Large intestine (tissue), 3 donors: Measurements from ENCODE around the gene PIN1. TPM values are rescaled to one million over a fixed set of nuclear protein-coding genes. Genes with fewer than 3 reads are reported as not detected.
"Not testable (repeated sequence)": the region's sequence is repeated elsewhere in the genome, so short reads cannot be mapped to it uniquely, and the experiment has no call there.

Source experiments
- DNase-seq, 2 donors: peaks; one replicate each; pipeline versions ENCODE4 v3.0.0 to v3.0.0-alpha.2; 2013
- H3K27ac ChIP-seq: one replicate; pipeline ENCODE4 v1.5.1; 2013; ENCODE audit warnings: low read length
- H3K27me3 ChIP-seq: 2 replicates; pipeline ENCODE4 v1.6.1; 2013; ENCODE audit warnings: low read length; ENCODE audit not compliant: control insufficient read depth, insufficient read depth
- H3K36me3 ChIP-seq: 2 replicates; pipeline ENCODE4 v1.6.1; 2013; ENCODE audit warnings: low read length; ENCODE audit not compliant: control insufficient read depth, insufficient read depth
- H3K4me1 ChIP-seq: one replicate; pipeline ENCODE4 v1.6.1; 2013; ENCODE audit warnings: low read length; ENCODE audit not compliant: control insufficient read depth, insufficient read depth
- H3K4me3 ChIP-seq: one replicate; pipeline ENCODE4 v1.5.1; 2013; ENCODE audit warnings: low read length
- H3K9me3 ChIP-seq: one replicate; pipeline ENCODE4 v1.6.1; 2013; ENCODE audit warnings: mild to moderate bottlenecking, low read depth, low read length, moderate library complexity; ENCODE audit not compliant: control insufficient read depth
- WGBS: methylation state at CpG from one replicate; pipeline ENCODE4 v1.1.5; 2013; ENCODE audit warnings: low lambda C conversion rate; ENCODE audit not compliant: insufficient coverage; 5-methylcytosine and 5-hydroxymethylcytosine counted together
- polyA plus RNA-seq: library from polyadenylated mRNA; unstranded; fragments of 120-200 nt; gene quantifications from one replicate; pipeline ENCODE4 v1.2.1, GENCODE V29; 2013

Gene PIN1
- polyA plus RNA-seq, 1 donor: 46.2 TPM

- WGBS: no CpG with 5 or more reads among the region's 21 CpGs
- no peaks in the 10 kb centered on the region for H3K27me3 ChIP-seq
- DNase-seq: no peak
Measured at GRCh38 chr19:9811139-9811538, 24.0 kb upstream of the PIN1 start.

GRCh38 chr19:9818175-9818733, 16.9 kb upstream of the PIN1 start:
- Histone ChIP-seq H3K27me3 (no peaks in the 10 kb centered on the region), H3K9me3 (peaks cover 3% of the 10 kb centered on the region), H3K4me3 (peak overlapping the region; percentile 93), H3K36me3 (no peaks in the 10 kb centered on the region), H3K4me1 (peaks cover 12% of the 10 kb centered on the region), H3K27ac (peak overlapping the region; percentile 96)
- no peak for DNase-seq
- no CpG with 5 or more reads among the region's 39 CpGs for WGBS

More at GRCh38 chr19:9811139-9811538, 24.0 kb upstream of the PIN1 start:
- Histone ChIP-seq H3K9me3 (peaks cover 3% of the 10 kb centered on the region), H3K4me1 (no peaks in the 10 kb centered on the region), H3K4me3 (no peak overlapping the region), H3K36me3 (peaks cover 39% of the 10 kb centered on the region), H3K27ac (no peak overlapping the region)

GRCh38 chr19:9818734-9819595, 16.2 kb upstream of the PIN1 start, which contains the start of gene FBXL12:
TSS of gene FBXL12 (minus strand) at chr19:9819079. CDS start at chr19:9818813, 266 bp downstream.
- peaks cover 12% of the 10 kb centered on the region for H3K4me1 ChIP-seq
- no peaks in the 10 kb centered on the region for H3K36me3 ChIP-seq
- H3K4me3 ChIP-seq: peak within 1 kb of the TSS; percentile 93
- 20% methylated on average over 1 of the region's 82 CpGs for WGBS
- H3K9me3 ChIP-seq: peaks cover 3% of the 10 kb centered on the region
- peak within 1 kb of the TSS; percentile 96 for H3K27ac ChIP-seq
- DNase-seq: peak; percentile 100
- no peaks in the 10 kb centered on the region for H3K27me3 ChIP-seq

GRCh38 chr19:9819596-9819909, 15.6 kb upstream of the PIN1 start:
- H3K4me3 ChIP-seq: peak overlapping the region; percentile 10

GRCh38 chr19:9820034-9820433, 15.1 kb upstream of the PIN1 start:
- H3K4me3 ChIP-seq: peak overlapping the region; percentile 10
- DNase-seq, H3K27me3 ChIP-seq, H3K9me3 ChIP-seq, H3K36me3 ChIP-seq: not testable (repeated sequence)
- no CpG with 5 or more reads among the region's 8 CpGs for WGBS
- peak overlapping the region; percentile 84 for H3K27ac ChIP-seq
- H3K4me1 ChIP-seq: peaks cover 12% of the 10 kb centered on the region

More at GRCh38 chr19:9819596-9819909, 15.6 kb upstream of the PIN1 start:
- Histone ChIP-seq H3K4me1 (peaks cover 12% of the 10 kb centered on the region), H3K27ac (peak overlapping the region; percentile 84), H3K9me3 (no peaks in the 10 kb centered on the region), H3K36me3 (peaks cover 3% of the 10 kb centered on the region), H3K27me3 (no peaks in the 10 kb centered on the region)
- WGBS: no CpG with 5 or more reads among the region's 21 CpGs
- DNase-seq: no peak

GRCh38 chr19:9823816-9824215, 11.3 kb upstream of the PIN1 start:
- Histone ChIP-seq H3K4me1 (peaks cover 18% of the 10 kb centered on the region), H3K36me3 (peaks cover 4% of the 10 kb centered on the region), H3K27me3 (no peaks in the 10 kb centered on the region), H3K27ac (no peak overlapping the region), H3K9me3 (no peaks in the 10 kb centered on the region), H3K4me3 (no peak overlapping the region)
- DNase-seq: no peak
- WGBS: no CpG with 5 or more reads among the region's 5 CpGs

GRCh38 chr19:9827289-9828238, 7.6 kb upstream of the PIN1 start, which contains the start of gene UBL5:
TSS of gene UBL5 (plus strand) at chr19:9827918. CDS start at chr19:9828338, 420 bp downstream.
- peaks cover 8% of the 10 kb centered on the region for H3K4me1 ChIP-seq
- no CpG with 5 or more reads among the region's 62 CpGs for WGBS
- peak; percentile 91 to 93 for DNase-seq
- peaks cover 13% of the 10 kb centered on the region for H3K36me3 ChIP-seq
- H3K27me3 ChIP-seq: no peaks in the 10 kb centered on the region
- H3K27ac ChIP-seq: peak within 1 kb of the TSS; percentile 95
- no peaks in the 10 kb centered on the region for H3K9me3 ChIP-seq
- H3K4me3 ChIP-seq: peak within 1 kb of the TSS; percentile 95

GRCh38 chr19:9828551-9829063, 6.5 kb upstream of the PIN1 start:
- H3K27ac ChIP-seq: no peak overlapping the region
- no CpG with 5 or more reads among the region's 13 CpGs for WGBS
- no peak for DNase-seq
- H3K4me3 ChIP-seq: peak overlapping the region; percentile 95
- no peaks in the 10 kb centered on the region for H3K9me3 ChIP-seq
- no peaks in the 10 kb centered on the region for H3K27me3 ChIP-seq
- peaks cover 8% of the 10 kb centered on the region for H3K4me1 ChIP-seq
- H3K36me3 ChIP-seq: peaks cover 13% of the 10 kb centered on the region

- Histone ChIP-seq H3K4me3 (no peak overlapping the region), H3K9me3 (no peaks in the 10 kb centered on the region), H3K27ac (no peak overlapping the region), H3K4me1 (peaks cover 6% of the 10 kb centered on the region), H3K36me3 (peaks cover 16% of the 10 kb centered on the region), H3K27me3 (no peaks in the 10 kb centered on the region)
- no peak for DNase-seq
- WGBS: no CpG with 5 or more reads among the region's 6 CpGs
Measured at GRCh38 chr19:9834307-9834725, 802 bp upstream of the PIN1 start.
